GM19467 (cell line): Measurements from ENCODE around the gene PREX1.

Experiments
- ATAC-seq: cut with Tn5 transposase; IDR thresholded peaks from one replicate; pipeline ENCODE4 v1.9.1; 2021; ENCODE audit warnings: mild to moderate bottlenecking, moderate library complexity; ENCODE audit not compliant: unreplicated experiment

Gene PREX1

GRCh38 chr20:48797275-48797825 is 30.4 kb downstream of the PREX1 start:
- ATAC-seq = no peak

- no peak for ATAC-seq
Measured at GRCh38 chr20:48795732-48796131, 32.1 kb downstream of the PREX1 start.

GRCh38 chr20:48794816-48795457 is 32.9 kb downstream of the PREX1 start:
- no peak for ATAC-seq

GRCh38 chr20:48794360-48794759 is 33.4 kb downstream of the PREX1 start:
- ATAC-seq = no peak

- no peak for ATAC-seq
Measured at GRCh38 chr20:48793776-48794175, 34.0 kb downstream of the PREX1 start.

- no peak for ATAC-seq
Measured at GRCh38 chr20:48791666-48792071, 36.1 kb downstream of the PREX1 start.

GRCh38 chr20:48791014-48791413 is 36.8 kb downstream of the PREX1 start:
- ATAC-seq = no peak

GRCh38 chr20:48790473-48791003 is 37.3 kb downstream of the PREX1 start:
- ATAC-seq = no peak

- no peak for ATAC-seq
Measured at GRCh38 chr20:48789781-48790472, 37.9 kb downstream of the PREX1 start.

- no peak for ATAC-seq
Measured at GRCh38 chr20:48789185-48789668, 38.6 kb downstream of the PREX1 start.

GRCh38 chr20:48788486-48789072 is 39.2 kb downstream of the PREX1 start:
- peak; percentile 57 for ATAC-seq

GRCh38 chr20:48787861-48788375 is 39.9 kb downstream of the PREX1 start:
- no peak for ATAC-seq

GRCh38 chr20:48786951-48787705 is 40.7 kb downstream of the PREX1 start:
- no peak for ATAC-seq

GRCh38 chr20:48785801-48786200 is 42.0 kb downstream of the PREX1 start:
- no peak for ATAC-seq

GRCh38 chr20:48785256-48785655 is 42.5 kb downstream of the PREX1 start:
- no peak for ATAC-seq

GRCh38 chr20:48784273-48784641 is 43.5 kb downstream of the PREX1 start:
- ATAC-seq = no peak

- no peak for ATAC-seq
Measured at GRCh38 chr20:48783533-48784272, 44.1 kb downstream of the PREX1 start.

GRCh38 chr20:48782901-48783308 is 44.9 kb downstream of the PREX1 start:
- ATAC-seq = no peak

- no peak for ATAC-seq
Measured at GRCh38 chr20:48782053-48782452, 45.7 kb downstream of the PREX1 start.

- ATAC-seq = no peak
Measured at GRCh38 chr20:48781634-48782033, 46.2 kb downstream of the PREX1 start.
